Chondrocyte (in vitro differentiated cells): ENCODE data around the gene S100A8. TPM values are rescaled to one million over a fixed set of nuclear protein-coding genes. Genes with fewer than 3 reads are reported as not detected.

Source experiments
- DNase-seq: peaks from one replicate; pipeline ENCODE4 v3.0.0; 2021; ENCODE audit warnings: mixed read lengths, low spot score
- H3K27ac Mint-ChIP-seq: one replicate; pipeline ENCODE4 v1.8.0; 2021; ENCODE audit warnings: mild to moderate bottlenecking, moderate library complexity, mixed read lengths; ENCODE audit not compliant: unreplicated experiment
- H3K27me3 Mint-ChIP-seq: 2 replicates; pipeline ENCODE4 v1.8.0; 2021; ENCODE audit warnings: low read depth, mixed read lengths
- H3K36me3 Mint-ChIP-seq: 2 replicates; pipeline ENCODE4 v1.8.0; 2021; ENCODE audit warnings: low read depth, mixed read lengths
- H3K4me1 Mint-ChIP-seq: 2 replicates; pipeline ENCODE4 v1.8.0; 2021; ENCODE audit warnings: low read depth, mild to moderate bottlenecking, mixed read lengths
- H3K4me3 Mint-ChIP-seq: one replicate; pipeline ENCODE4 v1.8.0; 2021; ENCODE audit warnings: mild to moderate bottlenecking, moderate library complexity, mixed read lengths; ENCODE audit not compliant: unreplicated experiment
- H3K9me3 Mint-ChIP-seq: 2 replicates; pipeline ENCODE4 v1.8.0; 2021; ENCODE audit warnings: low read depth, mixed read lengths
- total RNA-seq: library from RNA; stranded (reverse); gene quantifications from 3 replicates; pipeline ENCODE4 v1.2.1, GENCODE V29; 2021
- TF ChIP-seq, protein P1 (sequence below): fragments of 200-600 bp; sonication (generic); IDR thresholded peaks from 2 replicates; pipeline ENCODE4 v1.5.0; 2021; ENCODE audit warnings: antibody characterized with exemption, mild to moderate bottlenecking, moderate library complexity

The S100A8 gene
- total RNA-seq, 1 donor from 2014 or later = not detected

DNA sequence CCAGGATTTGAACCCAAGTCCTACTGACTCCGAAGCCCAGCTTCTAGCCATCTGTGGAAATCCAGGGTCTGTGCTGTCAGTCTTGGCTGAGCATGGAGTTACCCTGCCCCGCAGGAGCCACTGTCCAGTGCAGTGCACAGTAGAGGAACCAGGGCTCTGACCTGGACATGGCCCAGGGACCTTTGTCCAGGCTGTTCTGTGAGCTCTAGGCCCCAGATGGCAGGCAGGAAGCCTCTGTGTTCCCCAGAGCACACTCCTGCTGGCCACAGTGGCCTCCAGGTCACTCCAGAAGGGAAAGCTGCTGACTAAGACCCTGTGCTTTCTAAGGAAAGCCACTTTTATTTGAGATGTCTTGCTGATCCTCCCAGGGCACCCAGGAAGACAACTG, 39.3 kb upstream of the S100A8 start:
- H3K4me3 Mint-ChIP-seq = no peak overlapping the region
- TF ChIP-seq, protein P1, sequence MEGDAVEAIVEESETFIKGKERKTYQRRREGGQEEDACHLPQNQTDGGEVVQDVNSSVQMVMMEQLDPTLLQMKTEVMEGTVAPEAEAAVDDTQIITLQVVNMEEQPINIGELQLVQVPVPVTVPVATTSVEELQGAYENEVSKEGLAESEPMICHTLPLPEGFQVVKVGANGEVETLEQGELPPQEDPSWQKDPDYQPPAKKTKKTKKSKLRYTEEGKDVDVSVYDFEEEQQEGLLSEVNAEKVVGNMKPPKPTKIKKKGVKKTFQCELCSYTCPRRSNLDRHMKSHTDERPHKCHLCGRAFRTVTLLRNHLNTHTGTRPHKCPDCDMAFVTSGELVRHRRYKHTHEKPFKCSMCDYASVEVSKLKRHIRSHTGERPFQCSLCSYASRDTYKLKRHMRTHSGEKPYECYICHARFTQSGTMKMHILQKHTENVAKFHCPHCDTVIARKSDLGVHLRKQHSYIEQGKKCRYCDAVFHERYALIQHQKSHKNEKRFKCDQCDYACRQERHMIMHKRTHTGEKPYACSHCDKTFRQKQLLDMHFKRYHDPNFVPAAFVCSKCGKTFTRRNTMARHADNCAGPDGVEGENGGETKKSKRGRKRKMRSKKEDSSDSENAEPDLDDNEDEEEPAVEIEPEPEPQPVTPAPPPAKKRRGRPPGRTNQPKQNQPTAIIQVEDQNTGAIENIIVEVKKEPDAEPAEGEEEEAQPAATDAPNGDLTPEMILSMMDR = no peak
- H3K4me1 Mint-ChIP-seq = no peaks in the 10 kb centered on the region
- H3K27ac Mint-ChIP-seq = no peak overlapping the region
- no peaks in the 10 kb centered on the region for H3K36me3 Mint-ChIP-seq
- no peaks in the 10 kb centered on the region for H3K9me3 Mint-ChIP-seq
- H3K27me3 Mint-ChIP-seq = peaks cover 24% of the 10 kb centered on the region
- no peak for DNase-seq

DNA sequence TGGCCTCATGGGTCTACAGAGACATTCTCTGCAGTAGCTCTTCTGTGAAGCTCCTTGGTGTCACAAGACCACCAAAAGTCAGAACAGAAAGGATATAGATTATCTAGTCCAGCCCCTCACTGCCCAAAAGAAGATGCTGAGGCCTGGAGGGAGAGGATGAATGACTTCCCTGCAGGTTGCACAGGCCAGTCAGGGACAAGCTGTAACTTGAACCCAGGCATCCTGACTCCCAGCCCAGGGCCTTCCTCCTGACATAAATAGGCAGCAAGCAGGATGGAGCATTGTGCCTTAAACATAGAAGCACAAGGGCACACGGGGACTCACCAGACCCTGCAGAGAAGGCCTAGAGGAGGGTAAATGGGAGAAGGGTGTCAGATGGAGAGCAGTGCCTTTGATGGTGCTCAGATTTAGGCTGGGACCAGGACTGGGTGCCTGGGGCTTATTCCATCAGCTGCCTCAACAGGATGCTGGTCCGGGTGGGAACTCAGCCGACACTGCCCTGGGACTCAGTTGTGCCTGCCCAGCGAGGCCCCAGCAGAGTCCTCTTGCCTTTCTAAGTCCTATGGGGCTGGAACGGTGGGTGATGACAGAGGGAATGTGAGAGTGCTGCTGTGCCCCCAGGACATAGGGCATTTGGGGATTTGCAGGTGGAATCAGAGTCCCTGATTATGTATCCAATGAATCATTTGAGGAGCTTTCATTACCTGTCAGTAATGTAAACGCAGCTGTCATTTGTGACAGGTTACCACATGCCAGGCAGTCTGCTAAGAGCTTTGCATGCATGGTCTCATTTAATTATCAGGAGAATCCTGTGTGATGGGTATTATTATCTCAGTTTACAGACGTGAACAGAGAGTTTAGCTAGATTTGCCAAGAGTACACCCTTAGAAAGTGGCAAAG, 38.6 kb upstream of the S100A8 start:
- H3K4me1 Mint-ChIP-seq = no peaks in the 10 kb centered on the region
- H3K27ac Mint-ChIP-seq = no peak overlapping the region
- no peak overlapping the region for H3K4me3 Mint-ChIP-seq
- DNase-seq = no peak
- no peaks in the 10 kb centered on the region for H3K36me3 Mint-ChIP-seq
- H3K9me3 Mint-ChIP-seq = no peaks in the 10 kb centered on the region
- peaks cover 24% of the 10 kb centered on the region for H3K27me3 Mint-ChIP-seq
- TF ChIP-seq, protein P1 = no peak

DNA sequence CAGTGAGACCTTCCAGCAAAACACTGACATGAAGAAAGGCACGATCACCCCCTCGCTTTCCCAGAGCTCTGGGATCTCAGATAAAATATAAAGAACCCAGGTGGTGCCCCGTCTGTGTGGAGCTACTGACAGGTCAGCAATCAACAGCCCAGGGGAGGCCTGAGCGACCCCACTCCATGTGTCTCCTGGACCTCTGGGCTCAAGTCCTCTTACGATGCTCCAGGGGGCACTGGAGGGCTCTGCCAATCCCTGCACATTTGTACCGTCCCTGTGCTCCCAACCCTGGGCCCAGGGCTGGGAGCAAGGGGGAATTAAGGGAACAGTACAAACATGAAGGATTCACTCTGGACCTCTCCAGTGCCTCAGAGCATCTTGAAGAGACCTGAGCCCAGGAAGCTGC, 37.9 kb upstream of the S100A8 start:
- Mint-ChIP-seq H3K4me3 (no peak overlapping the region), H3K4me1 (no peaks in the 10 kb centered on the region), H3K27me3 (peaks cover 23% of the 10 kb centered on the region), H3K9me3 (no peaks in the 10 kb centered on the region), H3K36me3 (no peaks in the 10 kb centered on the region), H3K27ac (no peak overlapping the region)
- DNase-seq = no peak
- TF ChIP-seq, protein P1 = no peak

DNA sequence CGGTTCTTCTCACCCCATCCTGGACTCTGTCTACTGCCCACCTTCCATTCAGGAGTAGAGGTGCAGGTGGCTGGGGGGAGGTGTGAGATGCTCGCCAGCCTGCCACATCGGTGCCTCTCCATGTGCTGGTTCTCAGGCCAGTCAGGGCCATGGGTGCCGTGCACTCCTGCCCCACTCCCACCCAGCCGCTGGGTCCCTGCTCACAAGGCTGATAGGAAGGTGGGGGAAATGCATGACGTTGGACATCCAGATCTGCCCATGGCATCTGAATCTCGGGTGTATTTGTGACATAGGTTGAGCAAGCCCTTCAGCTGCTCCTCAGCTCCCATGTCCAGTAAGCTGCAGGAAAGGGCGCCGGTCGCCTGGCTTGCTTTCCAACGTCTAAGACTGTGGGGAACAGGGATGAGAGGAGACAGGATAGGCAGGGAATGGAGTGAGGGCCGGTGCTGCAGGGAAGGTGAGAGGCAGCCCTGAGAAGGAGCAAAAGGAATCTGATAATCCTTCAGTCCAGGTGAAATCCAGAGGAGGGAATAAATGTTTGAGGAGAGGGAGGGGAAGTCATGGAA, 37.3 kb upstream of the S100A8 start:
- H3K4me1 Mint-ChIP-seq = no peaks in the 10 kb centered on the region
- no peaks in the 10 kb centered on the region for H3K36me3 Mint-ChIP-seq
- TF ChIP-seq, protein P1 = no peak
- DNase-seq = no peak
- peaks cover 21% of the 10 kb centered on the region for H3K27me3 Mint-ChIP-seq
- no peak overlapping the region for H3K27ac Mint-ChIP-seq
- no peak overlapping the region for H3K4me3 Mint-ChIP-seq
- no peaks in the 10 kb centered on the region for H3K9me3 Mint-ChIP-seq

DNA sequence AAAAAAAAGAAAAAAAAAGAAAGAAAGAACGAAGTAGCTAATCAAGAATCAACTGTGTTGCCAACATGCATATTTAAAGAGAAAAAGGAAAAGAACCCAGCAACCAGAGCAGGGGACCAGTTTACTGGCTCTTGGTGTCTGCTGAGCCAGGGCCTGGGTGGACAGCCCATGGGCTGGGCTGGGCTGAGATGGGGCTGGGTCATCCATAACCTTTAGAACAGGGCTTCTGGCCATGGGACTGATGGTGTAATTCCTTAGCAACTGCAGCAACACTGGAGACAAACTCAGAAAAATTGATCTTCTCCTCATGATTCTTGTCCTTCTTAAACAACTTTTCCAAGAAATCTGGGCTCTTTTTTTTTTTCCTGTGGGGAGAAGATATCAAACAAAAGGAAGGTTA, 35.9 kb upstream of the S100A8 start:
- TF ChIP-seq, protein P1 = no peak
- Mint-ChIP-seq H3K4me1 (no peaks in the 10 kb centered on the region), H3K4me3 (no peak overlapping the region), H3K9me3 (no peaks in the 10 kb centered on the region), H3K36me3 (no peaks in the 10 kb centered on the region), H3K27ac (no peak overlapping the region), H3K27me3 (peaks cover 18% of the 10 kb centered on the region)
- DNase-seq = no peak
